Measurements from ENCODE around the gene IQSEC2. TPM values are rescaled to one million over a fixed set of nuclear protein-coding genes. Genes with fewer than 3 reads are reported as not detected.

The IQSEC2 gene
- total and polyA plus RNA-seq, 9 of the 15 experiments (the other 6 are each of a cell fraction or from before 2014, with no cell fraction given), result 2.7 to 41.8 (median 20.1) TPM

- no peak for TF ChIP-seq SRSF7 (optimal IDR thresholded peaks at IDR 0.05; ENCODE audit: low read depth, low read length)
- no peak for TF ChIP-seq ZNF133 (CRISPR knock-in tag; IDR thresholded peaks at IDR 0.05)
- 0 out of 4 replicates have a peak, but pooled peaks of 1 of the 2 experiments have one; percentile 18 for TF ChIP-seq KDM1A (IDR thresholded peaks at IDR 0.05)
- TF ChIP-seq ZNF586 (CRISPR knock-in tag; conservative IDR thresholded peaks at IDR 0.05), result no peak
- no peak for TF ChIP-seq NFIX (CRISPR knock-in tag; IDR thresholded peaks at IDR 0.05; ENCODE audit: low read depth)
- TF ChIP-seq ZFP91 (CRISPR knock-in tag; IDR thresholded peaks at IDR 0.05), result no peak
- TF ChIP-seq GTF2A2 (tag; IDR thresholded peaks at IDR 0.05), result no peak
- TF ChIP-seq EP400 (IDR thresholded peaks at IDR 0.05), result 0 out of 2 replicates have a peak, but pooled peaks have one; percentile 15
- no peak for TF ChIP-seq MGA (IDR thresholded peaks at IDR 0.05)
- TF ChIP-seq, protein P1, sequence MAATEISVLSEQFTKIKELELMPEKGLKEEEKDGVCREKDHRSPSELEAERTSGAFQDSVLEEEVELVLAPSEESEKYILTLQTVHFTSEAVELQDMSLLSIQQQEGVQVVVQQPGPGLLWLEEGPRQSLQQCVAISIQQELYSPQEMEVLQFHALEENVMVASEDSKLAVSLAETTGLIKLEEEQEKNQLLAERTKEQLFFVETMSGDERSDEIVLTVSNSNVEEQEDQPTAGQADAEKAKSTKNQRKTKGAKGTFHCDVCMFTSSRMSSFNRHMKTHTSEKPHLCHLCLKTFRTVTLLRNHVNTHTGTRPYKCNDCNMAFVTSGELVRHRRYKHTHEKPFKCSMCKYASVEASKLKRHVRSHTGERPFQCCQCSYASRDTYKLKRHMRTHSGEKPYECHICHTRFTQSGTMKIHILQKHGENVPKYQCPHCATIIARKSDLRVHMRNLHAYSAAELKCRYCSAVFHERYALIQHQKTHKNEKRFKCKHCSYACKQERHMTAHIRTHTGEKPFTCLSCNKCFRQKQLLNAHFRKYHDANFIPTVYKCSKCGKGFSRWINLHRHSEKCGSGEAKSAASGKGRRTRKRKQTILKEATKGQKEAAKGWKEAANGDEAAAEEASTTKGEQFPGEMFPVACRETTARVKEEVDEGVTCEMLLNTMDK (IDR thresholded peaks at IDR 0.05; ENCODE audit: borderline replicate concordance, insufficient read depth, low read depth, low read length, poor library complexity, severe bottlenecking), result peak; percentile 66
- 0 out of 2 replicates have a peak, but pooled peaks have one; percentile 20 for TF ChIP-seq MTA1 (IDR thresholded peaks at IDR 0.05; ENCODE audit: borderline replicate concordance)
- TF ChIP-seq DPF2 (IDR thresholded peaks at IDR 0.05), result peak; percentile 36
Measured at GRCh38 chrX:53279296-53280237, 1.8 kb downstream of the IQSEC2 start (continued).

All from K562 (cell line).